Measurements from ENCODE around the gene PXMP2. TPM values are rescaled to one million over a fixed set of nuclear protein-coding genes. Genes with fewer than 3 reads are reported as not detected.

Gene PXMP2
- total RNA-seq, 2 experiments from 2014 or later = 35.9 to 38.9 TPM

Other genes starting within 250 kb of the PXMP2 start
- 10 to 100 TPM; 49.8 to 51.1 TPM for gene FBRSL1, start 197.4 kb upstream of the PXMP2 start, total RNA-seq
- not detected for gene LRCOL1, start 77.0 kb upstream of the PXMP2 start, total RNA-seq
- not detected for gene P2RX2, start 68.8 kb upstream of the PXMP2 start, total RNA-seq
- gene POLE, start 245 bp upstream of the PXMP2 start, total RNA-seq = 100 to 1,000 TPM; 167 to 176 TPM
- gene PGAM5, start 23.3 kb downstream of the PXMP2 start, total RNA-seq = 10 to 100 TPM; 46.4 to 48.7 TPM
- 10 to 100 TPM; 86.6 to 95.5 TPM for gene ANKLE2, start 74.2 kb downstream of the PXMP2 start, total RNA-seq
- 10 to 100 TPM; 43.9 to 51.4 TPM for gene GOLGA3, start 141.3 kb downstream of the PXMP2 start, total RNA-seq
- gene CHFR, start 200.0 kb downstream of the PXMP2 start, total RNA-seq = 10 to 100 TPM; 71.4 to 88.9 TPM

Data from activated CD4-positive, alpha-beta T cell treated with anti-CD3 and anti-CD28 coated beads, Interleukin-2, amount 10 ng/mL, durations not matched to agents 7 days and 5 days (primary cell).